ENCODE measurements around the gene NDUFAF5.

The NDUFAF5 gene

DNA sequence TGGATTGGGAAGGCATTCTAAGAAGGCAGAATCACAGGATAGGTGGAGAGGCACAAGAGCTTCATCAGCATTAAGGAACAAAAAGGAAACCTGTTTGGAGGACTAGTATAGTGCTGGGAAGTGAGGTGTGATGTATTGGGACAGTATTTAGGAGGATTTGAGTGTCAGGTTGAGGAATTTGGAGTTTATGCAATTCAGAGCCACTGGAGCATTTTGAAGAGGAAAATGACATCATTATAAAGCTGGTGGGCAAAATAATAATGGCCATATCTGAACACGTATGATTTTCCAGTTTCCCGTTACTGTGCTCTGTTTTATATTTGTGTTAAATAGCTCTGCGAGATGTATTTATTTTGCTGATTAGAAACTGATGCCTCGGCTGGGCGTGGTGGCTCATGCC is 14.2 kb downstream of the NDUFAF5 start:
- no peak for TF ChIP-seq CTCF (IDR thresholded peaks at IDR 0.05)

GRCh38 chr20:13799974-13800373 is 15.1 kb downstream of the NDUFAF5 start:
- no peak for TF ChIP-seq CTCF (IDR thresholded peaks at IDR 0.05)

DNA sequence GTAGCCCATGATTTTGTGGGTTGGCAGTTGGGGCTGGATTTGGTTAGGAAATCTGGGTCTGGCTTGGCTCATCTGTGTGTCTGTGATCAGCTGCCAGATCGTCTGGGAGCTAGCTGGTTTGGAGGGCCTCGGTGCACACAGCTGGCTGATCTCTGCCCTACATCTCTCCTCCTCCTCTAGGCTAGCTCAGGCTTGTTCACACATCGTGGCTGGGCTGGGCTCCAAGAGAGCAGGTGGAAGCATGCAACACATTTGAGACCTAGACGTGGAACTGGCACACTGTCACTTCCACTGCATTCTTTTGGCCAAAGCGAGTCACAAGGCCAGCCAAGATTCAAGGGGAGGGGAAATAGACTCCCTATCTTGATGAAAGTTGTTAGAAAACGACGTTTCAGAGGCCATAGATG is 15.9 kb downstream of the NDUFAF5 start:
- no peak for TF ChIP-seq CTCF (IDR thresholded peaks at IDR 0.05)

GRCh38 chr20:13809373-13809772 is 24.5 kb downstream of the NDUFAF5 start:
- TF ChIP-seq CTCF (IDR thresholded peaks at IDR 0.05), result no peak

DNA sequence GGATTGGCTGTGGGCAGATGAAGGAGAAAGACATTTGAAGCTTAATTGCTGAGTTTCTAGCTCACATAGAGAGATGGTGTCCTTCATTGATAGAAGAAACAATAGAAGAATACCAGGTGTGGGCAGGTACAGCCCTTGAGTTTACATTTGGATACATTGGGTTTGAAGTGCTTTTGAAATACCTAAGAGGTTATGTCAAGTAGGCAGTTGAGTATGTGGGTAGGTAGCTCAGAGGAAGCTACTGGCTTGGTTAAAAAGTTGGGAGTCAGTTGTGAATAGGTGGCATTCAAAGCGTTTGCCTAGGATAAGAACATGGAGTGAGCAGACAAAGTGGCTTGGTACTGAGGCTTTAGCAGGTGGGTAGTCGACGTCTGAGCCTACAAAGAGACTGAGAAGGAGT is 25.0 kb downstream of the NDUFAF5 start:
- TF ChIP-seq CTCF (IDR thresholded peaks at IDR 0.05), result no peak

- no peak for TF ChIP-seq CTCF (IDR thresholded peaks at IDR 0.05)
These were observed 25.6 kb downstream of the NDUFAF5 start for GRCh38 chr20:13810446-13810845.

DNA sequence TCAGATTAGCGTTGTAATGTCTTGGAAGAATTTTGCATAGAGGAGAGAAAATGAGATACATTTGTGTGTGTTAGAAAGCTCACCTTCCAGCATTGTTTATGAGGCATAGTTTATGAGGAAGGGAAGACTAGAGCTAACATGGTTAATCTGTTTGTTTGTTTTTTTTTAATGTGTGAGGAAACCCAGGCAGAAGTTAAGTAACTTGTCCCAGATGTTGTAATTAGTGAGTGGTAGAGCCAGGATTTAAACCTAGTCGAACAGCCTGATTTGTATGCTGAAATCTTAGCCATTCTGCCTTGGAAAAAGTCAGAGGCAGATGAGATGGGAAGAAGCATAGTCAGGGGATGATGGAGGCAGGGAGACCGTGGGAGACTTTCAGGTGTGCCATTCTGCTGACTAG is 29.1 kb downstream of the NDUFAF5 start:
- TF ChIP-seq CTCF (IDR thresholded peaks at IDR 0.05), result no peak

- TF ChIP-seq CTCF (IDR thresholded peaks at IDR 0.05), result no peak
These were observed 29.8 kb downstream of the NDUFAF5 start for GRCh38 chr20:13814672-13815071.
